Measurements from ENCODE around the gene CBR1. TPM values are rescaled to one million over a fixed set of nuclear protein-coding genes. Genes with fewer than 3 reads are reported as not detected.
A peak's percentile ranks its signal among the peaks of the same experiment; 100 is the strongest.

Gene CBR1
- total and polyA plus RNA-seq, 9 of the 15 experiments (the other 6 are each of a cell fraction or from before 2014, with no cell fraction given), result 2.5 to 33.8 (median 15.1) TPM

DNA sequence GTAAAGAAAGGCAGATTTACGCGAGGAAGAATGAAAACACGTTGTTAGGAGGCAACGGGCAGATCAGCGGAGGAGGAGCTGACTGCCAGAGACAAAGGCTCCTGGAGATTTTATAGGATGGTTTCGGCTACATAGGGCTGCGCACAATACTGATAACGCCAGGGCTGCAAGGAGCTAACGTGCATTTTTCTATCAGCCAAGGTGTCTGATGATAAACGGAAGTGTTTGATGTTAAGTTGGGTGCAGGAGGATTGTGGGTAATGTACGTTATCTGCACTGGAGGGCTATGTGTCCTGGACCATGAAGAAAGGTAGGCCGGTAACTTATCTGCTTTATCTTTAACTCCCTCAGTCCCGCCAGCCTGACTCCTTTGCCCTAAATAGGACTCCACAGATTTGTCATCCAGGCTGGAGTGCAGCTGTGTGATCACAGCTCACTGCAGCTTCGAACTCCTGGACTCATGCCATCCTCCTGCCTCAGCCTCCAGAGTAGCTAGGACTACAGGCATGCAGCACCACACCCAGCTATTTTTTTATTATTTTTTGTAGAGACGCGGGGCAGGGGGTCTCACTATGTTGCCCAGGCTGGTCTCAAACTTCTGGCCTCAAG lies 39.1 kb upstream of the CBR1 start:
- 5% methylated on average over 16 of the region's 16 CpGs for WGBS (ENCODE audit: insufficient coverage, low coverage, missing lambda C conversion rate)
- TF ChIP-seq ZEB2 (IDR thresholded peaks at IDR 0.05) (peak; percentile 88), L3MBTL2 (IDR thresholded peaks at IDR 0.05) (peak; percentile 41), MAZ (CRISPR knock-in tag; conservative IDR thresholded peaks at IDR 0.05 in 1 of 2, IDR thresholded peaks at IDR 0.05 in 1 of 2) (no peak), TCF3 (CRISPR knock-in tag; IDR thresholded peaks at IDR 0.05) (peak; percentile 40), CXXC5 (CRISPR knock-in tag; IDR thresholded peaks at IDR 0.05) (peak; percentile 47; the same call in 1 of the 2 replicates), CTBP1 (IDR thresholded peaks at IDR 0.05; ENCODE audit: borderline replicate concordance) (peak; percentile 94), ZNF668 (CRISPR knock-in tag; IDR thresholded peaks at IDR 0.05) (no peak), NCOA1 (IDR thresholded peaks at IDR 0.05; ENCODE audit: low read depth) (no peak), KDM1A (IDR thresholded peaks at IDR 0.05) (peak in 1 of 2 experiments; percentile 45; a peak in 1 of 4 replicates), GATA2 (CRISPR knock-in tag; IDR thresholded peaks at IDR 0.05) (peak; percentile 56), HDAC2 (IDR thresholded peaks at IDR 0.05) (peak; percentile 43; the same call in 1 of the 2 replicates), ZNF764 (CRISPR knock-in tag; IDR thresholded peaks at IDR 0.05; ENCODE audit: low read depth) (no peak), RBM14 (IDR thresholded peaks at IDR 0.05; ENCODE audit: borderline replicate concordance, insufficient read depth, low read depth, low read length) (no peak), DPF2 (IDR thresholded peaks at IDR 0.05) (peak; percentile 40; the same call in 1 of the 2 replicates), ZZZ3 (IDR thresholded peaks at IDR 0.05) (no peak), CBFA2T3 (IDR thresholded peaks at IDR 0.05) (peak; percentile 77), HNRNPLL (IDR thresholded peaks at IDR 0.05; ENCODE audit: low read depth, low read length, poor library complexity, severe bottlenecking) (peak; percentile 32)
- TF ChIP-seq, protein P1, sequence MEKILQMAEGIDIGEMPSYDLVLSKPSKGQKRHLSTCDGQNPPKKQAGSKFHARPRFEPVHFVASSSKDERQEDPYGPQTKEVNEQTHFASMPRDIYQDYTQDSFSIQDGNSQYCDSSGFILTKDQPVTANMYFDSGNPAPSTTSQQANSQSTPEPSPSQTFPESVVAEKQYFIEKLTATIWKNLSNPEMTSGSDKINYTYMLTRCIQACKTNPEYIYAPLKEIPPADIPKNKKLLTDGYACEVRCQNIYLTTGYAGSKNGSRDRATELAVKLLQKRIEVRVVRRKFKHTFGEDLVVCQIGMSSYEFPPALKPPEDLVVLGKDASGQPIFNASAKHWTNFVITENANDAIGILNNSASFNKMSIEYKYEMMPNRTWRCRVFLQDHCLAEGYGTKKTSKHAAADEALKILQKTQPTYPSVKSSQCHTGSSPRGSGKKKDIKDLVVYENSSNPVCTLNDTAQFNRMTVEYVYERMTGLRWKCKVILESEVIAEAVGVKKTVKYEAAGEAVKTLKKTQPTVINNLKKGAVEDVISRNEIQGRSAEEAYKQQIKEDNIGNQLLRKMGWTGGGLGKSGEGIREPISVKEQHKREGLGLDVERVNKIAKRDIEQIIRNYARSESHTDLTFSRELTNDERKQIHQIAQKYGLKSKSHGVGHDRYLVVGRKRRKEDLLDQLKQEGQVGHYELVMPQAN (IDR thresholded peaks at IDR 0.05; ENCODE audit: borderline replicate concordance), result no peak
- TF ChIP-seq, protein P2, sequence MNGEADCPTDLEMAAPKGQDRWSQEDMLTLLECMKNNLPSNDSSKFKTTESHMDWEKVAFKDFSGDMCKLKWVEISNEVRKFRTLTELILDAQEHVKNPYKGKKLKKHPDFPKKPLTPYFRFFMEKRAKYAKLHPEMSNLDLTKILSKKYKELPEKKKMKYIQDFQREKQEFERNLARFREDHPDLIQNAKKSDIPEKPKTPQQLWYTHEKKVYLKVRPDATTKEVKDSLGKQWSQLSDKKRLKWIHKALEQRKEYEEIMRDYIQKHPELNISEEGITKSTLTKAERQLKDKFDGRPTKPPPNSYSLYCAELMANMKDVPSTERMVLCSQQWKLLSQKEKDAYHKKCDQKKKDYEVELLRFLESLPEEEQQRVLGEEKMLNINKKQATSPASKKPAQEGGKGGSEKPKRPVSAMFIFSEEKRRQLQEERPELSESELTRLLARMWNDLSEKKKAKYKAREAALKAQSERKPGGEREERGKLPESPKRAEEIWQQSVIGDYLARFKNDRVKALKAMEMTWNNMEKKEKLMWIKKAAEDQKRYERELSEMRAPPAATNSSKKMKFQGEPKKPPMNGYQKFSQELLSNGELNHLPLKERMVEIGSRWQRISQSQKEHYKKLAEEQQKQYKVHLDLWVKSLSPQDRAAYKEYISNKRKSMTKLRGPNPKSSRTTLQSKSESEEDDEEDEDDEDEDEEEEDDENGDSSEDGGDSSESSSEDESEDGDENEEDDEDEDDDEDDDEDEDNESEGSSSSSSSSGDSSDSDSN (IDR thresholded peaks at IDR 0.05; ENCODE audit: borderline replicate concordance in 1 of 2, low read depth in 2 of 2, low read length in 2 of 2), result no peak

More for the DNA sequence above, 39.1 kb upstream of the CBR1 start:
- Histone ChIP-seq H4K20me1 (replicated peaks; ENCODE audit: control insufficient read depth, insufficient read depth, low read length) (no peaks in the 10 kb centered on the region), H3K36me3 (ENCODE audit: control insufficient read depth, insufficient read depth, low read length) (peaks cover 15% of the 10 kb centered on the region; the same call in 1 of the 3 replicates), H3K79me2 (ENCODE audit: control insufficient read depth, insufficient read depth, low read length) (no peaks in the 10 kb centered on the region), H3K9ac (ENCODE audit: insufficient read depth in 1 of 2, low read depth in 2 of 2, low read length in 2 of 2) (no peak overlapping the region), H3K9me1 (ENCODE audit: control insufficient read depth, insufficient read depth, low read length) (no peaks in the 10 kb centered on the region), H3K9me3 (replicated peaks; ENCODE audit: control insufficient read depth, insufficient read depth, low read depth, low read length) (no peaks in the 10 kb centered on the region), H3K4me2 (ENCODE audit: insufficient read depth, low read length) (peak overlapping the region; percentile 60), H3K4me1 (replicated peaks in 1 of 2; ENCODE audit: control insufficient read depth in 2 of 2, insufficient read depth in 2 of 2, low read length in 2 of 2) (peaks cover 9 to 12% of the 10 kb centered on the region in 2 experiments; a peak in 4 of 5 replicates), H3K27me3 (ENCODE audit: control insufficient read depth in 2 of 2, insufficient read depth in 2 of 2, low read length in 2 of 2) (peaks cover 0 to 3% of the 10 kb centered on the region in 2 experiments; a peak in 1 of 5 replicates), H2AFZ (ENCODE audit: low read depth, low read length) (peak overlapping the region; percentile 58; the same call in 1 of the 2 replicates), H3K4me3 (no peak overlapping the region), H3K27ac (ENCODE audit: extremely low read depth, low read depth, low read length) (no peak overlapping the region)
- DNase-seq (ENCODE audit: extremely low read depth in 1 of 4, low spot score in 3 of 4) (peak; percentile 37 to 72 (median 44)), ATAC-seq (peak; percentile 52), FAIRE-seq (peak; percentile 52)
- ChIA-PET POLR2A (interaction anchor here (0.6 to 1.3 kb wide), 2 partner anchors 16 to 1458 kb away, joined by 3 read pairs; no protein-coding TSS in a partner anchor), CTCF (ENCODE audit: low intra/inter-chr PET ratio) (interaction anchor here (0.9 kb wide), 1 partner anchor 82 kb away, joined by 3 read pairs; no protein-coding TSS in a partner anchor)
- in situ Hi-C loops (cut with MboI), result no loop called here
- intact Hi-C loops (cut with micrococcal nuclease), result no loop called here
- BruUV-seq (replicated peaks), result no TSS peak

Measured in K562 (cell line).